Caco-2 (cell line): ENCODE data around the gene ELK4. TPM values are rescaled to one million over a fixed set of nuclear protein-coding genes. Genes with fewer than 3 reads are reported as not detected.

Experiments used
- BruUV-seq: library from RNA; stranded (reverse); fragments of 400-500 nt; replicated peaks from 2 replicates; lab custom pipeline; 2021; lab: Mats Ljungman, UMichigan
- CTCF ChIA-PET: fragments of 300-600 bp; sonication (Branson Sonifier 250); formaldehyde crosslinking; loops from one replicate; lab custom pipeline; 2022; ENCODE audit warnings: antibody characterized with exemption; lab: Charles Lee
- POLR2A ChIA-PET: fragments of 300-600 bp; sonication (Branson Sonifier 250); formaldehyde crosslinking; loops from one replicate; lab custom pipeline; 2022; ENCODE audit warnings: antibody characterized with exemption; lab: Charles Lee
- DNase-seq, 2 experiments: peaks; one replicate each; pipeline versions ENCODE4 v3.0.0 to v3.0.0-alpha.2; 2020 to 2022
- H3K27me3 ChIP-seq: replicated peaks from 2 replicates; pipeline ENCODE4 v1.6.0; 2011; ENCODE audit warnings: low read length; ENCODE audit not compliant: control insufficient read depth, insufficient read depth
- H3K36me3 ChIP-seq: 2 replicates; pipeline ENCODE4 v1.5.1; 2011; ENCODE audit warnings: low read length; ENCODE audit not compliant: control insufficient read depth, insufficient read depth
- H3K4me1 ChIP-seq: fragments of 250-450 bp; sonication (Bioruptor Pico); 2 replicates; pipeline ENCODE4 v1.5.1; 2020; ENCODE audit warnings: mild to moderate bottlenecking
- H3K4me3 ChIP-seq: 2 replicates; pipeline ENCODE4 v1.5.1; 2011; ENCODE audit warnings: low read depth, mild to moderate bottlenecking, control low read depth, low read length
- H3K9me3 ChIP-seq: fragments of 250-450 bp; sonication (Bioruptor Pico); 2 replicates; pipeline ENCODE4 v1.5.1; 2020; ENCODE audit warnings: mild to moderate bottlenecking, moderate library complexity
- H3K27ac Mint-ChIP-seq: one replicate; pipeline ENCODE4 v1.8.0; 2022; ENCODE audit warnings: mixed read lengths; ENCODE audit not compliant: unreplicated experiment
- H3K27me3 Mint-ChIP-seq: one replicate; pipeline ENCODE4 v1.8.0; 2022; ENCODE audit warnings: mixed read lengths; ENCODE audit not compliant: insufficient read depth, unreplicated experiment
- H3K36me3 Mint-ChIP-seq: one replicate; pipeline ENCODE4 v1.8.0; 2022; ENCODE audit warnings: mild to moderate bottlenecking, mixed read lengths; ENCODE audit not compliant: insufficient read depth, unreplicated experiment
- H3K4me1 Mint-ChIP-seq: one replicate; pipeline ENCODE4 v1.8.0; 2022; ENCODE audit warnings: low read depth, mixed read lengths; ENCODE audit not compliant: unreplicated experiment
- H3K4me3 Mint-ChIP-seq: one replicate; pipeline ENCODE4 v1.8.0; 2022; ENCODE audit warnings: mild to moderate bottlenecking, moderate library complexity, mixed read lengths; ENCODE audit not compliant: unreplicated experiment
- H3K9me3 Mint-ChIP-seq: one replicate; pipeline ENCODE4 v1.8.0; 2022; ENCODE audit warnings: mixed read lengths; ENCODE audit not compliant: unreplicated experiment
- CTCF ChIP-seq, 2 experiments: fragments of 200-600 bp in 1 of 2; IDR thresholded peaks; 1 replicate in 1 of 2; 2 replicates in 1 of 2; pipeline versions ENCODE4 v1.5.1 to v1.8.0; 2011 to 2022; ENCODE audit warnings: antibody characterized with exemption in 1 of 2, control low read depth in 1 of 2, inconsistent platforms in 1 of 2, low read depth in 1 of 2, low read length in 1 of 2, mild to moderate bottlenecking in 1 of 2, moderate library complexity in 1 of 2; ENCODE audit not compliant: insufficient read depth in 1 of 2, severe bottlenecking in 1 of 2, unreplicated experiment in 1 of 2
- intact Hi-C: fragments of 100-400 bp; cut with micrococcal nuclease; formaldehyde crosslinking; loops from one replicate; pipeline ENCODE4 v1.10.0; 2022; ENCODE audit not compliant: unreplicated experiment
- total RNA-seq: library from RNA; stranded (reverse); gene quantifications from 2 replicates; pipeline ENCODE4 v1.2.3, GENCODE V29; 2022

Gene ELK4
- total RNA-seq, 1 experiment from 2014 or later = 14.4 TPM

- Mint-ChIP-seq H3K4me1 (peaks cover 10% of the 10 kb centered on the region), H3K27me3 (peaks cover 28% of the 10 kb centered on the region), H3K9me3 (no peaks in the 10 kb centered on the region), H3K4me3 (peak overlapping the region; percentile 14), H3K27ac (no peak overlapping the region), H3K36me3 (no peaks in the 10 kb centered on the region)
- Histone ChIP-seq H3K27me3 (peaks cover 14% of the 10 kb centered on the region), H3K4me3 (no peak overlapping the region), H3K4me1 (peaks cover 8% of the 10 kb centered on the region), H3K9me3 (no peaks in the 10 kb centered on the region), H3K36me3 (no peaks in the 10 kb centered on the region)
- CTCF ChIA-PET = no interaction called here
- TF ChIP-seq CTCF (IDR thresholded peaks at IDR 0.05; ENCODE audit: insufficient read depth in 1 of 2, low read depth in 1 of 2, low read length in 1 of 2, severe bottlenecking in 1 of 2, unreplicated experiment in 1 of 2) = no peak
- BruUV-seq = no TSS peak
- POLR2A ChIA-PET = interaction anchor here (0.5 kb wide), 1 partner anchor 32 kb away, joined by 7 read pairs; no protein-coding TSS in a partner anchor
- intact Hi-C loops = no loop called here
- DNase-seq = no peak
These were observed 61.7 kb downstream of the ELK4 start for GRCh38 chr1:205570173-205570501.

- CTCF ChIA-PET = interaction anchor here (0.6 to 1.3 kb wide), 3 partner anchors 22 to 88 kb away, joined by 3 to 9 read pairs (median 5); no protein-coding TSS in a partner anchor
- BruUV-seq = no TSS peak
- H3K27ac Mint-ChIP-seq = no peak overlapping the region
- no peaks in the 10 kb centered on the region for H3K36me3 Mint-ChIP-seq
- Histone ChIP-seq H3K36me3 (no peaks in the 10 kb centered on the region), H3K9me3 (no peaks in the 10 kb centered on the region), H3K27me3 (peaks cover 14% of the 10 kb centered on the region), H3K4me1 (peaks cover 8% of the 10 kb centered on the region), H3K4me3 (no peak overlapping the region)
- H3K27me3 Mint-ChIP-seq = peaks cover 28% of the 10 kb centered on the region
- H3K4me1 Mint-ChIP-seq = peaks cover 10% of the 10 kb centered on the region
- H3K9me3 Mint-ChIP-seq = no peaks in the 10 kb centered on the region
- DNase-seq = no peak
- intact Hi-C loops = no loop called here
- POLR2A ChIA-PET = interaction anchor here (0.5 to 0.6 kb wide), 2 partner anchors 31 to 72 kb away, joined by 3 to 7 read pairs; no protein-coding TSS in a partner anchor
- H3K4me3 Mint-ChIP-seq = peak overlapping the region; percentile 57
- TF ChIP-seq CTCF (IDR thresholded peaks at IDR 0.05; ENCODE audit: insufficient read depth in 1 of 2, low read depth in 1 of 2, low read length in 1 of 2, severe bottlenecking in 1 of 2, unreplicated experiment in 1 of 2) = no peak
These were observed 62.2 kb downstream of the ELK4 start for GRCh38 chr1:205569411-205570172.

- peaks cover 17% of the 10 kb centered on the region for H3K4me1 Mint-ChIP-seq
- H3K4me1 ChIP-seq = peaks cover 8% of the 10 kb centered on the region
- H3K27me3 ChIP-seq = peaks cover 16% of the 10 kb centered on the region
- TF ChIP-seq CTCF (IDR thresholded peaks at IDR 0.05; ENCODE audit: insufficient read depth in 1 of 2, low read depth in 1 of 2, low read length in 1 of 2, severe bottlenecking in 1 of 2, unreplicated experiment in 1 of 2) = no peak
- no peak overlapping the region for H3K27ac Mint-ChIP-seq
- intact Hi-C loops = no loop called here
- no peaks in the 10 kb centered on the region for H3K36me3 Mint-ChIP-seq
- peak in 1 of 2 experiments; percentile 13 for DNase-seq
- ChIA-PET POLR2A (interaction anchor here (0.6 kb wide), 1 partner anchor 73 kb away, joined by 3 read pairs; no protein-coding TSS in a partner anchor), CTCF (interaction anchor here (0.7 to 1.3 kb wide), 2 partner anchors 23 to 89 kb away, joined by 3 to 9 read pairs; no protein-coding TSS in a partner anchor)
- peaks cover 30% of the 10 kb centered on the region for H3K27me3 Mint-ChIP-seq
- no TSS peak for BruUV-seq
- H3K9me3 ChIP-seq = no peaks in the 10 kb centered on the region
- peak overlapping the region; percentile 31 for H3K4me3 ChIP-seq
- H3K4me3 Mint-ChIP-seq = peak overlapping the region; percentile 57
- no peaks in the 10 kb centered on the region for H3K9me3 Mint-ChIP-seq
- H3K36me3 ChIP-seq = no peaks in the 10 kb centered on the region
These were observed 63.1 kb downstream of the ELK4 start for GRCh38 chr1:205568469-205569361.
